ENCODE measurements around the gene EXOC8. TPM values are rescaled to one million over a fixed set of nuclear protein-coding genes. Genes with fewer than 3 reads are reported as not detected.

EXOC8 gene
- total RNA-seq, 1 donor from 2014 or later = 24.9 TPM

DNA sequence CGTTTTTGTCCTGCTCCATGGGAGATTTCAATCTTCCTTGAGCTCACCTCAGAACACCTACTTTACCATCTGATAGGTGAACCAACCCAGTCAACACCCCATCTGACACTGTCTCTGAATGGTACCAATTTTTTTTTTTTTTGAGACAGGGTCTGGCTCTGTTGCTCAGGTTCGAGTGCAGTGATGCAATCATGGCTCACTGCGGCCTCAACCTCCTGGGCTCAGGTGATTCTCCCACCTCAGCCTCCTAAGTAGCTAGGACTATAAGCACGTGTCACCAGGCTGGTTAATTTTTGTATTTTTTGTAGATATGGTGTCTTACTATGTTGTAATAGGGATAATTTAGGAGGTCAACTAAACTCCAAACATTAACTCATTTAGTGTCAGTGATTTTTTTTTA, 36.7 kb upstream of the EXOC8 start:
- intact Hi-C loops (cut with micrococcal nuclease) = no loop called here
- H3K27me3 Mint-ChIP-seq = no peaks in the 10 kb centered on the region
- no peak for ATAC-seq (ENCODE audit: low read depth)
- no peaks in the 10 kb centered on the region for H3K9me3 Mint-ChIP-seq
- no peak for TF ChIP-seq CTCF (IDR thresholded peaks at IDR 0.05)
- peaks cover 12% of the 10 kb centered on the region for H3K36me3 Mint-ChIP-seq (ENCODE audit: low read depth)
- no peak overlapping the region for H3K4me3 Mint-ChIP-seq
- ChIA-PET POLR2A (no interaction called here), CTCF (no interaction called here)
- peaks cover 10% of the 10 kb centered on the region for H3K4me1 Mint-ChIP-seq
- DNase-seq = no peak
- H3K27ac Mint-ChIP-seq = no peak overlapping the region

DNA sequence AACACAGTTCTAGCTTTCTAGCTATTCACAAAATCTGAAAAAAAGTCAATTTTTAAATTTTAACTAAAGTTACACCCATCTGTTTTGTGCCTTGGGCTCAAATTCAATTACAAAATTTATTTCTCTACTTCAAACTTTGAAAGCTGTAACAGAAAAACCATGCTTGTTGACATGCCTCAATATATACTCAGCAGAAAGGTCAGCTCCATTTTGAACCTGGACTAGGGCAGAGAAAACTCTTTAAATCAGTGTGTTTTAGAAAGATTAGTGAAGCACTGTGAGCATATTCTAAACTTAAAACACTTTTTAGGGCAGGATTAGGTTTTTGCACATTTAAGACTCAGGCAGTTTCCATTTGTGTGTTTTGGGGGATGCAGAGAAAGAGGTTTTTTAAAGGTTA, 34.8 kb upstream of the EXOC8 start:
- Mint-ChIP-seq H3K36me3 (ENCODE audit: low read depth) (peaks cover 28% of the 10 kb centered on the region), H3K27ac (no peak overlapping the region), H3K9me3 (no peaks in the 10 kb centered on the region), H3K4me1 (no peaks in the 10 kb centered on the region), H3K27me3 (no peaks in the 10 kb centered on the region), H3K4me3 (no peak overlapping the region)
- CTCF ChIA-PET = interaction anchor here (2.0 kb wide), 1 partner anchor 15 kb away, joined by 6 read pairs; no protein-coding TSS in a partner anchor
- POLR2A ChIA-PET = no interaction called here
- DNase-seq (no peak), ATAC-seq (ENCODE audit: low read depth) (no peak)
- TF ChIP-seq CTCF (IDR thresholded peaks at IDR 0.05) = no peak
- intact Hi-C loops (cut with micrococcal nuclease) = no loop called here

- DNase-seq (no peak), ATAC-seq (ENCODE audit: low read depth) (no peak)
- ChIA-PET CTCF (no interaction called here), POLR2A (no interaction called here)
- no peak for TF ChIP-seq CTCF (IDR thresholded peaks at IDR 0.05)
- no peak overlapping the region for H3K27ac Mint-ChIP-seq
- H3K9me3 Mint-ChIP-seq = no peaks in the 10 kb centered on the region
- intact Hi-C loops (cut with micrococcal nuclease) = no loop called here
- peaks cover 49% of the 10 kb centered on the region for H3K36me3 Mint-ChIP-seq (ENCODE audit: low read depth)
- no peaks in the 10 kb centered on the region for H3K27me3 Mint-ChIP-seq
- no peak overlapping the region for H3K4me3 Mint-ChIP-seq
- no peaks in the 10 kb centered on the region for H3K4me1 Mint-ChIP-seq
Observed at GRCh38 chr1:231369282-231369681, 31.6 kb upstream of the EXOC8 start.

DNA sequence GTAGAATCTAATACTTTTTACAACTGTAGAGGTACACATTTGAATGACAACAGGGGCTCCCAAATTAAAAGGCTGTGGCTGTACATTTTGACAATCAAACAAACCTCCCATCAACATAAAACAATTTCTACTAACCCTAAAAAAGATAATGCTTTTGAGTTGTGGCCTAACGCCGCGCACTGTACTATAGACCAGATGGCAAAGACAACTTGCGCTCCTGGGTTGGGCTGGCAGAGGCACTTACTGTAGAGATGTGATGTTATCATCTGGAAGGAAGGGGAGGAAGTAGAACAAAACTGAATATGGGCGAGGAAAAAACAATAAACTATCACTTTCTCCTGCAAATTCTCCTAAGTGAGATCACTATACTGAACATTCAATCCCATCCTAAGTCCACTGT, 26.5 kb upstream of the EXOC8 start:
- intact Hi-C loops (cut with micrococcal nuclease) = no loop called here
- DNase-seq (no peak), ATAC-seq (ENCODE audit: low read depth) (no peak)
- H3K4me1 Mint-ChIP-seq = no peaks in the 10 kb centered on the region
- no peak overlapping the region for H3K27ac Mint-ChIP-seq
- no peaks in the 10 kb centered on the region for H3K27me3 Mint-ChIP-seq
- no peak overlapping the region for H3K4me3 Mint-ChIP-seq
- H3K9me3 Mint-ChIP-seq = no peaks in the 10 kb centered on the region
- CTCF ChIA-PET = interaction anchor here (7.7 kb wide), 1 partner anchor 238 kb away, joined by 51 read pairs; no protein-coding TSS in a partner anchor
- POLR2A ChIA-PET = no interaction called here
- peaks cover 50% of the 10 kb centered on the region for H3K36me3 Mint-ChIP-seq (ENCODE audit: low read depth)
- no peak for TF ChIP-seq CTCF (IDR thresholded peaks at IDR 0.05)

GRCh38 chr1:231363624-231364023, 26.0 kb upstream of the EXOC8 start:
- POLR2A ChIA-PET = interaction anchor here (1.5 kb wide), 1 partner anchor 26 kb away, joined by 5 read pairs; the partner anchor contains the start of genes EXOC8 and SPRTN
- H3K27me3 Mint-ChIP-seq = no peaks in the 10 kb centered on the region

More at GRCh38 chr1:231363624-231364023, 26.0 kb upstream of the EXOC8 start:
- Mint-ChIP-seq H3K27ac (no peak overlapping the region), H3K9me3 (no peaks in the 10 kb centered on the region), H3K4me3 (no peak overlapping the region), H3K36me3 (ENCODE audit: low read depth) (peaks cover 45% of the 10 kb centered on the region), H3K4me1 (no peaks in the 10 kb centered on the region)
- DNase-seq = no peak
- CTCF ChIA-PET = interaction anchor here (1.1 to 7.7 kb wide), 4 partner anchors 9 to 238 kb away, joined by 3 to 51 read pairs (median 5); no protein-coding TSS in a partner anchor
- intact Hi-C loops (cut with micrococcal nuclease) = no loop called here
- no peak for TF ChIP-seq CTCF (IDR thresholded peaks at IDR 0.05)
- ATAC-seq (ENCODE audit: low read depth) = no peak
